ENCODE measurements around the gene SCUBE2.

GRCh38 chr11:9132203-9132878 lies 40.9 kb upstream of the SCUBE2 start:
- TF ChIP-seq CTCF (IDR thresholded peaks at IDR 0.05) (no peak), EZH2 (IDR thresholded peaks at IDR 0.05; ENCODE audit: borderline replicate concordance, insufficient read depth, low read depth, low read length, poor library complexity, severe bottlenecking) (no peak)
